Measurements from ENCODE around the gene FMN1. TPM values are rescaled to one million over a fixed set of nuclear protein-coding genes. Genes with fewer than 3 reads are reported as not detected.

FMN1 gene
- total and polyA plus RNA-seq, 2 donors from 2014 or later = 0.71 to 44.8 TPM

DNA sequence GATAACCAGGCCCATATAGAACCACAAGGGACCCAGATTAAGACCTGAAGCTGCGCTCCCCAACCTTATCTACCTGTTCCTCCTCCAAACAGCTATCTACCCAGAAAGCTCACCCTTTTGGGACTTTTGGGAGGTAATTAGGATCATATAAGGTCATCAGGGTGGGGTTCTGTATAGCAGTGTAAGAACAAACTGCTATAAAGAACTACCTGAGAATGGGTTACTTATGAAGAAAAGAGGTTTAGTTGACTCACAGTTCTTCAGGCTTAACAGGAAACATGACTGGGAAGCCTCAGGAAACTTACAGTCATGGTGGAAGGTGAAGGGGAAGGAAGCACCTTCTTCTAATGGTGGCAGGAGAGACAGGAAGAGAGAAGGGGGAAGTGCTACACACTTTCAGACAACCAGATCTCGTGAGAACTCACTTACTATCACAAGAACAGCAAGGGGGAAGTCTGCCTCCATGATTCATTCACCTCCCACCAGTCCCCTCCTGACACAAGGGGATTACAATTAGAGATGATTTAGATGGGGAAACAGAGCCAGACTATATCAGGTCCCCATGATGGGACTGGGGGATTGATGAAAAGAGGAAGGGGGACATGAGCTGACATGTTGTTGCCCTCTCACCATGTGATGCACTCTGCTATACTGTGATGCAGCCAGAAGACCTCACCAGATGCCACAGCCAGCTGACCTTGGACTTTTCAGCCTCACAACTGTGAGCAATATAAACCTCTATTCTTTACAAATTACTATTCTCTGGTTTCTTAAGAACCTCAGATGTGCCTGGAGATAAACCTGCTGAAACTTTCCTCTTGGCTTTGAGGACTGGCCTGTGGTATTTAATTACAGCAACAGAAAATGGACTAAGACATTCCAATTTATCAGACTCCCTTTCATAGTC, 15.3 kb upstream of the FMN1 start:
- H3K27ac ChIP-seq (ENCODE audit: low read depth in 2 of 2, low read length in 2 of 2) = no peak overlapping the region
- no peak overlapping the region for H3K9ac ChIP-seq (ENCODE audit: low read length in 3 of 3)
- no peak for FAIRE-seq
- H3K4me1 ChIP-seq (ENCODE audit: control insufficient read depth in 2 of 3, insufficient read depth in 2 of 3, low read depth in 1 of 3, low read length in 3 of 3) = no peaks in the 10 kb centered on the region
- no peaks in the 10 kb centered on the region for H3K9me3 ChIP-seq (ENCODE audit: control insufficient read depth in 2 of 3, insufficient read depth in 1 of 3, low read length in 3 of 3)
- intact Hi-C loops (cut with DNase I) = no loop called here
- H3K27me3 ChIP-seq (ENCODE audit: control insufficient read depth, insufficient read depth, low read length) = no peaks in the 10 kb centered on the region
- TF ChIP-seq, protein P1, sequence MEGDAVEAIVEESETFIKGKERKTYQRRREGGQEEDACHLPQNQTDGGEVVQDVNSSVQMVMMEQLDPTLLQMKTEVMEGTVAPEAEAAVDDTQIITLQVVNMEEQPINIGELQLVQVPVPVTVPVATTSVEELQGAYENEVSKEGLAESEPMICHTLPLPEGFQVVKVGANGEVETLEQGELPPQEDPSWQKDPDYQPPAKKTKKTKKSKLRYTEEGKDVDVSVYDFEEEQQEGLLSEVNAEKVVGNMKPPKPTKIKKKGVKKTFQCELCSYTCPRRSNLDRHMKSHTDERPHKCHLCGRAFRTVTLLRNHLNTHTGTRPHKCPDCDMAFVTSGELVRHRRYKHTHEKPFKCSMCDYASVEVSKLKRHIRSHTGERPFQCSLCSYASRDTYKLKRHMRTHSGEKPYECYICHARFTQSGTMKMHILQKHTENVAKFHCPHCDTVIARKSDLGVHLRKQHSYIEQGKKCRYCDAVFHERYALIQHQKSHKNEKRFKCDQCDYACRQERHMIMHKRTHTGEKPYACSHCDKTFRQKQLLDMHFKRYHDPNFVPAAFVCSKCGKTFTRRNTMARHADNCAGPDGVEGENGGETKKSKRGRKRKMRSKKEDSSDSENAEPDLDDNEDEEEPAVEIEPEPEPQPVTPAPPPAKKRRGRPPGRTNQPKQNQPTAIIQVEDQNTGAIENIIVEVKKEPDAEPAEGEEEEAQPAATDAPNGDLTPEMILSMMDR (IDR thresholded peaks at IDR 0.05; ENCODE audit: borderline replicate concordance, extremely low read depth, insufficient read depth) = no peak
- no peaks in the 10 kb centered on the region for H3K36me3 ChIP-seq (ENCODE audit: control insufficient read depth in 2 of 3, insufficient read depth in 3 of 3, low read length in 3 of 3)
- DNase-seq = no peak
- H3K4me3 ChIP-seq (ENCODE audit: low read length in 3 of 3) = no peak overlapping the region

DNA sequence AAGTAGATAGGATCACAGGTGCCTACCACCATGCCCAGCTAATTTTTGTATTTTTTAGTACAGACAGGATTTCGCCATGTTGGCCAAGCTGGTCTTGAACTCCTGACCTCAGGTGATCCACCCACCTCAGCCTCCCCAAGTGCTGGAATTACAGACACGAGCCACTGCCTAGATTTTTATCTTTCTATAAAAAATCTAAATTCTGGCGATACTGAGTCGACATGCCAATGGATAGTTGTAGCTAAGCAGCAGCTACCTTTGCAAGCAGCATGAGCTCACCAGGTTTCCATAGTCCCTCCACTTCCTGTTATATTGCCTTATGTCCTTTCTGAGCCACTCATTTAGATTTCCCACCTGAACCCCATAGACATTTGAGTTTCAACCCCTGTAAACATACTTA, 13.1 kb upstream of the FMN1 start:
- no peaks in the 10 kb centered on the region for H3K27me3 ChIP-seq (ENCODE audit: control insufficient read depth, insufficient read depth, low read length)
- no peak overlapping the region for H3K9ac ChIP-seq (ENCODE audit: low read length in 3 of 3)
- no peak overlapping the region for H3K4me3 ChIP-seq (ENCODE audit: low read length in 3 of 3)
- no peaks in the 10 kb centered on the region for H3K9me3 ChIP-seq (ENCODE audit: control insufficient read depth in 2 of 3, insufficient read depth in 1 of 3, low read length in 3 of 3)
- no peak overlapping the region for H3K27ac ChIP-seq (ENCODE audit: low read depth in 2 of 2, low read length in 2 of 2)
- FAIRE-seq (no peak), DNase-seq (no peak)
- no peaks in the 10 kb centered on the region for H3K4me1 ChIP-seq (ENCODE audit: control insufficient read depth in 2 of 3, insufficient read depth in 2 of 3, low read depth in 1 of 3, low read length in 3 of 3)
- TF ChIP-seq, protein P1 (IDR thresholded peaks at IDR 0.05; ENCODE audit: borderline replicate concordance, extremely low read depth, insufficient read depth) = no peak
- no peaks in the 10 kb centered on the region for H3K36me3 ChIP-seq (ENCODE audit: control insufficient read depth in 2 of 3, insufficient read depth in 3 of 3, low read length in 3 of 3)
- intact Hi-C loops (cut with DNase I) = no loop called here

DNA sequence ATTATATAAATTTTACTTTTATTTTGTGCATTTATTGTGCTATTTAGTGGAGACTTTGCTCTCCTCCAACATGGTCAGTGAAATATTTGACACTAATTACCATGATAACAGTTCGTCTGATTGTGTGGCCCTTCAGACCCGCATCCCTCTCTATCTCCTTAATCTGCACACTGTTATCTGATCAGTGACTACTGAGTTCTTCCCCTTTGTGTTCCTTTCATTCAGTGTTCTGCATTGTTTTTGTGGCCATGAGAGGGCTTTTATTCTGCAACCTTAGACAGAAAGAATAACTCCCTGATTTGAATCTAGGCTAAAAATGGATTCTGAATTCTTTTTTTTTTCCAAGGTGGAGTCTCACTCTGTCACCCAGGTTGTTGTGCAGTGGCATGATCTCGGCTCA, 11.9 kb upstream of the FMN1 start:
- H3K27me3 ChIP-seq (ENCODE audit: control insufficient read depth, insufficient read depth, low read length) = no peaks in the 10 kb centered on the region
- DNase-seq (no peak), FAIRE-seq (no peak)
- H3K27ac ChIP-seq (ENCODE audit: low read depth in 2 of 2, low read length in 2 of 2) = no peak overlapping the region
- intact Hi-C loops (cut with DNase I) = no loop called here
- H3K9me3 ChIP-seq (ENCODE audit: control insufficient read depth in 2 of 3, insufficient read depth in 1 of 3, low read length in 3 of 3) = no peaks in the 10 kb centered on the region
- H3K9ac ChIP-seq (ENCODE audit: low read length in 3 of 3) = no peak overlapping the region
- TF ChIP-seq, protein P1 (IDR thresholded peaks at IDR 0.05; ENCODE audit: borderline replicate concordance, extremely low read depth, insufficient read depth) = no peak
- H3K4me1 ChIP-seq (ENCODE audit: control insufficient read depth in 2 of 3, insufficient read depth in 2 of 3, low read depth in 1 of 3, low read length in 3 of 3) = peaks cover 0 to 3% (median 0%) of the 10 kb centered on the region in 3 donors
- H3K36me3 ChIP-seq (ENCODE audit: control insufficient read depth in 2 of 3, insufficient read depth in 3 of 3, low read length in 3 of 3) = no peaks in the 10 kb centered on the region
- H3K4me3 ChIP-seq (ENCODE audit: low read length in 3 of 3) = no peak overlapping the region
